Measurements from ENCODE around the gene UQCRH.

GRCh38 chr1:46363121-46363520 lies 59.6 kb downstream of the UQCRH start:
- TF ChIP-seq CTCF (IDR thresholded peaks at IDR 0.05 in 8 of 11, conservative IDR thresholded peaks at IDR 0.05 in 3 of 11) (no peak), POLR2A (IDR thresholded peaks at IDR 0.05) (no peak), POLR2AphosphoS5 (IDR thresholded peaks at IDR 0.05) (no peak)
